Brain pericyte (primary cell): ENCODE measurements around the gene ANKRD6.

Experiments used
- DNase-seq: peaks from one replicate; pipeline ENCODE4 v3.0.0-alpha.2; 2012; ENCODE audit warnings: low read depth, low spot score

Gene ANKRD6

DNA sequence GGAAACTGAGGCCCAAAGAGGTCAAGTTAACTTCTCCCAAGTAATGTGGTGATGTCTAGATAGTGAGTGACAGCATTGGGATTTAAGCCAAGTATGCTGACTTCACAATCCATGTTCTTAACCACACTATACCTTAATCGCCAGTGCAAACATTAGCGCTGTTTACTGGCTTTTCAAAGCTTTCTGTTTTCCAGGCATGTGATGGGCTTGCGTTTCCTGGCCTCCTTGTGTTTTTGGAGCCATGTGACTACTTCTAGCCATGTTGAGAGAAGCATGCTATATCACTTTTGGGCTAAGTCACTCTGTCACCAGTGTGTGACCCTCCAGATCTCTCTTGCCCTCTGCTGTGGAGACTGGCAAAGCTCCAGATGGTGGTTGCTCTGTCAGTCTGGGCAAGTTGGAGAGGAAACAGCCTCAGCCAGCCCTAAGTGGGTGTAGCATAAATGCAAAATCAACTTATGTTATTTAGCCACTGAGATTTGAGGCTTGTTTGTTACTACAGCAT, 76.9 kb downstream of the ANKRD6 start:
- no peak for DNase-seq

DNA sequence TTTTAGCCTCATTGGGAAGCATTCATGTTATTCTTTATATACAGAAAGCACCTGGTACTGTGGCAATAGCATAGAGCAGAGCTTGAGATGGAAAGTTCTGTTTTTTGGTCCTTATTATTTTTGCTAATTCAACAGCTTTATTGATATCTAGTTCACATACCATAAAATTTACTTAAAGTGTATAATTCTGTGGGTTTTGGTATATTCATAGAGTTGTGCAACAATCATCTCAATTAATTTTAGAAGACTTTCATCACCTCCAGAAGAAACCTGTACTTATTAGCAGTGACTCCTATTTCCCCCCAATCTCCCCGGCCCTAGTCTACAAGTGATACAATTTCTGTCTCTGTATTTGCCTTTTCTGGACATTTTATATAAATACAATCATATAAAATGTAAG, 77.4 kb downstream of the ANKRD6 start:
- DNase-seq = no peak

DNA sequence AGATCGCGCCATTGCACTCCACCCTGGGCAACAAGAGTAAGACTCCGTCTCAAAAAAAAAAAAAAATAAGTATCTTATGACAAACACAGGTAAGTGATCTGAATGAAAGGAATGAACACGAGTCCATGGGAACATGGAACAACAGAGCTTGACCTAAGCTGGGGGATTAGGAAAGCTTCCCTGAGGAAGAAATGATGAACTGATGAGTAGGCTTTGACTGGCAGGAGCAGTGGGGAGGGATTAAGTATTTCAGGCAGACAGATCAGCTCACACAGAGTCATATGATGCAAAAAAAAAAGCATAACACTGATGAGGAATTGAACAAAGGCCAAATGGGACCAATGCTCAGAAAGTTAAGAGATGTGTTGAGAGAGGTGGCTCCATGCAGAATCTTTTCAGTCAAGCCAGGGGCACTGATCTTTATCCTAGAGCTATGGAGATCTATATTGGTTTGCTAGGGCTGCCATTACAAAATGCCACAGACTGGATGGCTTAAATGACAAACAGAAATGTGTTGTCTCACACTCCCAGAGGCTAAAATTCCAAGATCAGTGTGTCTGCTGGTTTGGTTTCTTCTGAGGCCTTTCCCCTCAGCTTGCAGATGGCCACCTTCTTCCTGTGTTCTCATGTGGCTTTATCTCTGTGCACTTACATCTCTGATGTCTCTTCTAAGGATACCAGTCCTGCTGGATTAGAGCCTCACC, 85.6 kb downstream of the ANKRD6 start:
- no peak for DNase-seq

DNA sequence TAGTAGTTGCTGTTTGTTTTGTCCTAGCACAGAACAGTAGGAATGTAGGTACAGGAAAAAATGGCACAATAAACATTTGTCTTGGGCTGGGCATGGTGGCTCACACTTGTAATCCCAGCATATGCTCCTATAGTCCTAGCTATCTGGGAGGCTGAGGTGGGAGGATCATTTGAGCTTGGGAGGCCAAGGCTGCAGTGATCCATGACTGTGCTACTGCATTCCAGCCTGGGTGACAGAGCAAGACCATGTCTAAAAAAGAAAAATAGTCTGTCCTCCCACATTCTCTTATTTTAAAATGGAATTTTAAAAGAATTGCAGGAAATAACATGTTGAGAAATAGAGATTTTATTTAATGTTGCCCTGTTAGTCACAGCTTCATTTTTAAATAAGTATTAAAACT, 87.8 kb downstream of the ANKRD6 start:
- no peak for DNase-seq

DNA sequence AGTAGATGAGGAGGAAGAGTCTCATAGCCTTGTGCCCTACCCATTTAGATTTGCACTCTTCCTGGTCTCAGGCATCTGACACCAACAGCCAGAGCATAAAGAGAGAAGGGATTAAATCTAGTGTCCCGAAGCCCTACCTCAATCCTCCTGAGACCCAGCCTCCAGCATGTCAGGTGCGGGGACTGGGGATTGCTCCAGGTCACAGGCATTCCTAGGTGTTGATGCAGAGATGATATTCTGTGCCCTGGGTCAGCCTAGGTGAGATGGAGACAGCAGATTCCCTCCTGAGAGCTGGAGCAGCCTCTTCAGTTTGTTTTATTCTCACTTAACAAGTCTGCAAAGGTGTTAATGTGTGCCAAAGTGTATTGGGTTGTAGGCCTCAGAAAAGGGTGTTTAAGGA, 89.8 kb downstream of the ANKRD6 start:
- no peak for DNase-seq

DNA sequence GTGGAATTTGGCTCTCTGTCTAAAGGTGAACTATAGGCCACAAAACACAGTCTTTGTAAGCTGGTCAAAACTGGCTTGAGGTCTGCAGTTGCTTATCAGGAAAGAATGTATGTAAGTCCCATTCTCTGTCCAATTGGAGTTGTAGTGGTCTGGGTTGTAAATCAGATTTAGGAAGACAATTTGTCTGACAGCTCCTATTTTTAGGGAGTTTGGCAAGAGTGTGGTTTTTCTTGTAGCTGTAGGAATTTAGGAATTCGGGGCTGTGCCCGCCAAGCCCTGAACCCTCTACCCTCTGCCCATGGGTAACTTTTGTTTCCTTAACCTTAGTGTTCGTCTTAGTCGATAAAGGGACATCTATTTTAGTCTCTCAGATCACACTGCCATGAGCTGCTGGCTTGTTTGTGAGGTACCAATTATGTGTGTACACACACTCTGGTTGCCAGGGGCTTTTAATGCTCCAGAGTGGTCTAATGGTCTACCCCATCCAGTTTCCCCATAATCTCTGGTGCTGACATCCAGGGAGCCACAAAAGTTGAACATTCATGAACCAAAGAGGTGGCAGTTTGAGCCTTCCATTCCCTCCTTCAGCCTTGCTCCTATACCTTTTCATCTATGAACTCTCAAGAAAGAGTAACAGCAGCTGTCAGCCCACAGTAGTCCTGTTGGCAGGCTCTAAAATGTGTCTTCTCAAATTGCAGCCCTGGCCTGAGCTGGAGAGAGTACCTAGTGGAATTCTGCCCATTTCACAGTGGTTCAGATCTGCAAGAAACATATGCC, 93.0 kb downstream of the ANKRD6 start:
- DNase-seq = no peak

DNA sequence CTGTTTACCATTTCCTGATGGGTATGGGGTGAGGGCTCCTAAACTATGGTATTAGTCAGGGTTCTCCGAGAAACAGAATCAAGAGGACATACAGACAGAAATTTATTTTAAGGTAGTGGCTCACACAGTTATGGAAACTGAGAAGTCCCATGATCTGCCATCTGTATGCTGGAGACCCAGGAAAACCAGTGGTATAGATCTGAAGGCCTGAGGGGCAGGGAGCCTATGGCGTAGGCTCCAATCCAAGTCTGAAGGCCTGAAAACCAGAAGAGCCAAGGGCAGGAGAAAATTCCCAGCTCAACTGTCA, 93.6 kb downstream of the ANKRD6 start:
- DNase-seq = no peak

DNA sequence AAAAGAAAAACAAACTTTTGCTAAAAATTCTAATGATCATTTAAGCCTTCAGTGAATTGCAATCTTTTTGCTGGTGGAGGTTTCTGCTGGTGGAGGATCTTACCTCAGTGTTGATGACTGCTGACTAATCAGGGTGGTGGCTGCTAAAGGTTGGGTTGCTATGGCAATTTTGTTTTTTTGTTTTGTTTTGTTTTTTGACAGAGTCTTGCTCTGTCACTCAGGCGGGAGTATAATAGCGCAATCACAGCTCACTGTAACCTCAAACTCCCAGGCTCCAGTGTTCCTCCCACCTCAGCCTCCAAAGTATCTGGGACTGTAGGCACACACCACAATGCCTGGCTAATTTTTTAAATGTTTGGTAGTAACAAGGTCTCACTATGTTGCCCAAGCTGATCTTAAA, 94.7 kb downstream of the ANKRD6 start:
- no peak for DNase-seq

DNA sequence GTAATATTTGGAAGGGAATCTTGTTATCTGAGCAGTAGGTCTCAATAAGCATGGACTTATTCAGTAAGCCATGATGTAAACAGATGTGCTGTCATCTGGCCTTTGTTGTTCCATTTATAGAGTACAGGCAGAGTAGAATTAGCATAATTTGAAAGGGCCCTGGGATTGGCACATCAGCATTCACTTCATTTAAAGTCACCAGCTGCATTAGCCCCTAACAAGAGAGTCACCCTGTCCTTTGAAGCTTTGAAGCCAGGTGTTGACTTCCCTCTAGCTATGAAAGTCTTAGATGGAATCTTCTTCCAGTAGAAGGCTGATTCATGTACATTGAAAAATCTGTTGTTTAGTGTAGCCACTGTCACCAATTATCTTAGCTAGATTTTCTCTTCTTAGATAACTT, 95.9 kb downstream of the ANKRD6 start:
- no peak for DNase-seq

DNA sequence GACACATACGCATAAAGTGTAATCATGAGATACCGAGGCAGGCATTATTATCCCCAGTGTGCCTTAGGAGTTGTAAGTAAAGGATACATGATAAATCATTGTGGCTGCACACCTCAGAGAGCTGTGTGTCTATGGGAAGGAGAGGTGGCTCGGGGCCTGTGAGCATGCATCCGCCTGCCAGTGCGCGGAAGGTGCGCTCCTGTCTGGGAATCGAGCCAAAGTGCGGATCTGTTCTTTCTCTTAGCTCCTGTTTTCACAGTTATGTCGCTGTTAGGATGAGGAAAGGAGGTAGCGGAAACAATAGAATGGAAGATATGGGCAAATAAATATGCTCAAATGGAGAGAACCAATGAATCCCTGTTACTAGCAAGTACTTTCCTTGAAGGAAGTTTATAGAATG, 98.0 kb downstream of the ANKRD6 start:
- DNase-seq = no peak

DNA sequence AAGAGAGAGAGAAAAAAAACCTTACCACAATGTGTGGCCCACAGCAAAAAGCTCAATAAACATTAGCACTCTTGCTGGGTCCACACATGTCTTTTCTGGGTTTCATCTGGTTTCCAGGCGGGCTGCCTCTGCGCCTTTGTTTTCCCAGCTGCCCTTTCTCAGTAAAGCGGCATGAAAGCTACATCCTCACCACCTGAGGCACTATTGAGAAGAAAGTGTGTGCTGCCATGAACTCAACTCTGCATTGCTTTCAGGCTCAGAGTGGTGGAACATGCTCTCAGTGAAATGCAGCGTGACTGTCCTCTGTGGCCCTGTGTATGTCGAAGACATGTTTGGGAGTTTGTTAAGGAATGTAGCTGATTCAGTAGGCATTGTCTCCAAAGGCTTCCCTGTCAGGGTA, 103.3 kb downstream of the ANKRD6 start:
- DNase-seq = no peak

DNA sequence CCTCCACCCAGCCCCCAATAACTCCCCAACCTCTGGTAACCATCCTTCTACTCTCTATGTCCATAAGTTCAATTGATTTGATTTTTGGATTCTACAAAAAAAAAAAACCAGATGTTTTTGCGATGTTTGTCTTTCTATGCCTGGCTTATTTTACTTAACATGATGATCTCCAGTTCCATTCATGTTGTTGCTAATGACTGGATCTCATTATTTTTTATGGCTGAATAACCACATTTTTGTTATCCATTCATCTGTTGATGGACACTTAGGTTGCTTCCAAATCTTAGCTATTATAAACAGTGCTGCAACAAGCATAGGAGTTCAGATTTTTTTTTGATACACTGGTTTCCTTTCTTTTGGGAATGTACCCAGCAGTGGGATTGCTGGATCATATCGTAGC, 106.8 kb downstream of the ANKRD6 start:
- no peak for DNase-seq

DNA sequence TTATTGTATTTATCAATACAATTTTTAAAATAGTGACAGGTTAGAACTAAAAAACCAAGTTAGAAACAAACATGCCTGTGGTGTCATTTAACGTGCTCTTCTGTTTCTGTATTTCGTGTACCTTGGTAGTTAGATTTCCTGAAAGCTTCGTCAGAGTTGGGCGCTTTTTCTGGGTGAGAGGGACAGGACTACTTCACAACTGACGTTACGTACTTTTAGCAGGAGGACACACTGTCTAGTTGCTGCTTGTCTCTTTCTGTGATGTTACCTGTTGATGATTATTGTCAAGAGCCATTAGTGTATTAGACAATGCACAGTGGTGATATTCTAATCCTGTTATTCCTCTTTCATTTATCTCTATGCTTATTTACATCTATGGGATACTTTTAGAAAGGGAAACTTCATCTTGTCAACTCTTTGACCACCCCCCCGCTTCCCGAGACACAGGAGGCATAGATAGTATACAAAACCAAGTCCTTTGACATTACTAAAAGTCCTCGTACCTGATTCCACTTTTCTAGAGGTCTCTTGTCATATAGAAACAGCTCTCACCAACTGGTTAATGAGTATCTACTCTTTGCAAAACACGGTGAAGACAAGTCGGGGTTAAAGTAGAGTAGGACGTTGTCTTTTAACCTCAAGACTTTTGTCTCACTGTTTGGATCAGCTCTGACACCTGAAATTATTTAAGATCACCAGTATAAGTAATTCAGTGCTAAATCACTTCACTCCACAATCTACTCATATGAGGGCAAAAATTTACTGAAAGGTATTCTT, 109.3 kb downstream of the ANKRD6 start:
- DNase-seq = no peak

DNA sequence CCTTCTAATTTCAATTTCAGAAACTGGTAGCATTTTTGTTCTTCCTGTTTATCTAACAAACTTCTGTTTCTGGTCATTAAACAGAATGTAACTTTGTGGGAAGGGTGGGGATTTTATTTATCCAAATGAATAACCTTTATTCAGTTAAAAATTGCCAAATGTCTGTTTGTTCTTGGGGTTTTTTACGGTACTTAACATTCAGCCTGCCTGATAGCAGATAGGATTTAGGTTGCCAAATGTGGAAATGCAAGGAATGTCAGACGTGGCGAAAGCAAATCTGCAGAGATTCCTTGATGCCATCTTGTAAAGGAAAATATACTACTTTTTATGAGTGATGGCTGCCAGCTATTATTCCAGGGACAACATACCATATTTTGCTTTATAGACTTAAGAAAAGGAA, 109.9 kb downstream of the ANKRD6 start:
- DNase-seq = no peak

DNA sequence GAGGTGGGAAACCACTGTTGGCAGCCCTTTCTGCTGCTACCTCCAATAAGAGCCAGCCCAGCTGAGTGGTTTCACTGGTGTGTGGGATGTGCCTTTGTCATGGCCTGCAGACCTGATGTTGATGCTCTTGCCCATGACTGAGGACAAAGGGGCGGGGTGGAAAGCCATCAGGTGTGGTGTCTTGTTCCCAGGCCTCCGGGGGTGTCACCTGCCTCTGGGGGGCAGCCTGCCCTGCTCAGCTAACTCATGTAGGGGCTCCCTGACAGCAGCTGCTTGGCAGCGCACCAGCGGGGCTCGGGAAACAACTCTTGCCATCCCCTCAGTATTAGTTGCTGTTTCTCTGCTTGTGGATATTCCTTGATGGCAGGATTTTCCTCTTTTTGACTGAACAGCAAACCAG, 114.3 kb downstream of the ANKRD6 start:
- no peak for DNase-seq

DNA sequence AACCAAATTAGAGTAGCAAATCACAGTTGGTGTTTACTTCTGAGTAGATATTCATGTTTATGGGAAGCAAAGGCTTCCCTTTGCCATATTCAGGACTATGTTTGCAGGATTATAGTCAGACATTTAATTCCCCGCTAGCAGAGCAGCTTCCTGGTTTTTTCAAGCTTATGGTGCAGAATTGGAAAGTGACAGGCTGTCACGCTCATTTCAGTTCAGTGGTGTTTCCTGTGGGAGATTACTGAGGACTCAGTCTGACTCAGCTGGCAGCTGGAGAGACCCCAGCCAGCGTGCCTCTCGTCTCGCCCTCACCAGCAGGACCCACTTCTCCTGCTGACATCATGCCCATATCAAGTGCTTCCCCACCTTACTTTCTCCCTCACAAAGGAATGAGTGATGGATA, 120.5 kb downstream of the ANKRD6 start:
- DNase-seq = no peak

DNA sequence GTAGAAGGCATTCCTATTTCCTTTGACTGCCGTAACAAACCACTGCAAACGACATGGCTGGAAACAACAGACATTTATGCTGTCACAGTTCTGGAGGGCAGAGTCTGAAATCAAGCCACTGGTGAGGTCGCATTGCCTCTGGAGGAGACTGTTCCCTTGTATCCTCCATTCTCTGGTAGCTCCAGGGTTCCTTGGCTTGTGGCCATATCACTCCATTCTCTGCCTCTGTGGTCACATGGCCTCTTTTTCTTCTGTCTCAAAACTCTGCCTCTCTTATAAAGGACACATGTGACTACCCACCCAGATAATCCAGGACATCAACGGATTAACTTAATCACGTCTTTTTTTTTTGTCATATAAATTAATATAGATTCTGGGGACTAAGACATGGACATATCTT, 121.2 kb downstream of the ANKRD6 start:
- no peak for DNase-seq

DNA sequence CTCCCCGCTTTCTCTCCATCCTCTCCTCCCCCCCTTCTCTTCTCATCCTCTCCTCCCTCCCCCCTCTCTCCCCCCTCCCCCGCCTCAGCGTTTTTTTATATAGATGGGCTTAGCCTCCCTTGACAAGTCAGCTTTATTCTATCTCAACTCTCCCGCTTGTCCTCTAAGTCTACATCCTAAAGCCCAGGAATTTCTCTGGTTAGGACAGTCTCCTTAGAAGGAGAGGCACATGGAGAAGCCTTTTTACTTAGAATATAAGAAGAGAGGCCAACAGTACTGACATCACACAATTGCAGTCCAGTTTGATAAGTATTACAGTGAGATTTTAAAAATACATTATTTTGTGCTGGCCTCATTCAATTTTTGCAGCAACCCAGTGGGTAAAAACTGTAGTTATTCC, 122.1 kb downstream of the ANKRD6 start:
- DNase-seq = no peak

DNA sequence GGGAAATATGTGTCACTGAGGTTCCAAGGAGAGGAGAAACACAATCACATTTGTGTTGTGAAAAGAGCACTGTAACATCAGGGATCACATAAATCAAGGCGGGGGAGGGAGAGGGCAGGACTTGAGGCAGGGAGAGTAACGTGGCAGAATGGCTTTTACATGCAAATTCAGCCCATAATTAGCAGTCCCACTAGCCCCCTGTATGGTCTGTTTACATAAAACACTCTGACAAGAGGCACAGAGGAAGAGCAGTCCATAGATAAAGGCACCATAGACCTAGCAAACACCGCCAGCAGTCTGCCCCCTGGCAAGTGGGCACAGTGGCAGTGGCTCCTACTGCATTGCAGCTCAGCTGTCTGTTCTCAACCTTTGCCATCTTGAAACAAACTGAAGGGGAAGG, 122.9 kb downstream of the ANKRD6 start:
- DNase-seq = no peak

DNA sequence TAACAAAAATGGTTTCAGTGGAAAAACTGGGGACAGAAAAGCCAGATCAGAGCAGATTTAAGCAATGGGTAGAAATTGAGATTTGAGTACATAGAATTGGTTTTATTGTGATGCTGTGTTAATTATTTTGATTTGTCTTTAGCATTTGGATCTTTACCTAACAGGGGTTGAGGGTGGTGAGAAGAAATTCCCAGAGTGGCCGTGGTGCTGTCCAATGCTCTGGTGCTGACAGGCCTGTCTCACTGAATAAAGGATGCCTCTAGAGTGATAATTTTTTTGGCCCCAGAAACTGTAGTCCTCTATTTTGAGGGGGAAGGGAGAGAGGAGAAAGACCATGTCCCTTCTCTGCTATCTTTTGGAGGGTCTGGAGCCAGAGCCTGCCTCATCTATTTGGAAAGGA, 126.5 kb downstream of the ANKRD6 start:
- DNase-seq = no peak

DNA sequence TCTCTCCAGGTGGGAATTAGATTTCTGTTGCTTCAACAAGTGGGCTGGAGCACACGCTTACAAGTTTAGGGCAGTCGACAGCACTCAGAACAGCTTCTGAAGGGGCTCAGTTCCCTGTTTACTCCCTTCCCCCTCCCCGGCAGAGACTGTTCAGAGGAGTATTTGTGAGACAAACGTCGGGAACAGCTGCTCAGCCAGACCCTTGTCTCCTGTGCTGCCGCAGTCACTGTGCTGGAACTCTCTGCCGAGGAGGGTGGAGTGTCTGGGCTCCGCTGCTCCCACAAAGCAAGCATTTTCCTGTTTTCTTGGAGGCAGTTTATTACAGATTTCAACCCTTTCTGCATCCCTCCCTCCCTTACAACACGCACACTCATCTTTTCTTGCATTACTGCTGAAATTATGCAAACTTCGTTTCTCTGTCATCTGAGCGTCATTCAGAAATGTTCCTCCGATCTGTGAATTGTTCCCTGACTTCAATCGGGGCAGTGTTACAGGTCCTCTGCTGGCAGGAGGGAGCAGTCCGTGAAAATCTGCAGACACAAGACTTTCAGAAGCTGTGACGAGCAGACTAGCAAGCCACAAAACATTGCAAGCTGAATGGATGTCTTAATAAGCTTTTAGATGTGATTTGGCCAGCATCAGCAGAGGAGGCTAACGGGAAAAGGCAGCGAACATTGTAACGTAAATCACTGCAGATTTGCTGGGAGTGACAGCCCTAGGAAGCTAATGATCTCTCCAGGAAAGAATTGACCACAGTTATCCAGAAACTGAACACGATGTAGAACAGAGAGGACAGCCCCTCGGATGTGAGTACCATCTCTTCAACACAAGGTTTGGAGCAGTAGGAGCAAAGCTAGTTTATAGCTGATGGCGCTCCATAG, 129.4 kb downstream of the ANKRD6 start:
- no peak for DNase-seq

DNA sequence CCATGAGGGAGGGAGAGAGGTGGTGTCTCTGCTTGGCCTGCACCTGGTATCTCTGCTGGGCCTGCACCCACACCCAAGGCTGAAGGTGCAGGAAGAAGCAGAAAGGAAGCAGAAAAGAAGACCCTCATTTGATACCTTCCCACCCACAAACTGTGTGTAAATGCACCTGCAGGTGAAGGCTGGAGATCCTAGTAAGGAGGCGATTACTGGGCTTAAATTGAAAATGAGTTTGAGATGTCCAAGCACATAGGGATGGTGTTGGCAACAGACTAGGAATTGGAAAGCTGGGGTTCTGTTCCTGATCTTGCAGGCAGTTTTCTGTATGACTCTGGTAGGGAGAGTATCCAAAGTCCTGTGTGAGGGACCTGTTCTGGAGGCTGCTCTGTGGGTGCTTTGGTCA, 130.9 kb downstream of the ANKRD6 start:
- DNase-seq = no peak
